ENCODE measurements around the gene RFFL.

DNA sequence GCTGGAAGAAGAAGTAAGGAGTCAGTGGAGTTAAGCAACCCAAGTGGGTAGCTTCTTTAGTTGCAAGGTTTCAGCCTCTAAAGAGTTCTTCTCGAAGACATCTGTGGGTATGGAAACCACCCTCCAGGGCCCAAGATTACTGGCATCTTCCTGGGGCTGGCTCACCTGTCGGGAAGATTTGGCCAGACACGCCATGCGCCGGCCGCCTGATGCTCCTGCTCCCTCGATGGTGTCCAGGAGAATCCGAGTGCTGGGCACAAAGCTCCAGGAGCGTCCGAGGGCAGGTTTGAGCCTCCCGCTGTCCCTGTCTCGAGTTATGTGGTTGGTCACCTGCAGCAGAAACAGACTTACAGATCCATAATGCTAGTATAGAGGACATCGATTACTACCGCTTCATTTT is 37.5 kb upstream of the RFFL start:
- TF ChIP-seq, protein P1, sequence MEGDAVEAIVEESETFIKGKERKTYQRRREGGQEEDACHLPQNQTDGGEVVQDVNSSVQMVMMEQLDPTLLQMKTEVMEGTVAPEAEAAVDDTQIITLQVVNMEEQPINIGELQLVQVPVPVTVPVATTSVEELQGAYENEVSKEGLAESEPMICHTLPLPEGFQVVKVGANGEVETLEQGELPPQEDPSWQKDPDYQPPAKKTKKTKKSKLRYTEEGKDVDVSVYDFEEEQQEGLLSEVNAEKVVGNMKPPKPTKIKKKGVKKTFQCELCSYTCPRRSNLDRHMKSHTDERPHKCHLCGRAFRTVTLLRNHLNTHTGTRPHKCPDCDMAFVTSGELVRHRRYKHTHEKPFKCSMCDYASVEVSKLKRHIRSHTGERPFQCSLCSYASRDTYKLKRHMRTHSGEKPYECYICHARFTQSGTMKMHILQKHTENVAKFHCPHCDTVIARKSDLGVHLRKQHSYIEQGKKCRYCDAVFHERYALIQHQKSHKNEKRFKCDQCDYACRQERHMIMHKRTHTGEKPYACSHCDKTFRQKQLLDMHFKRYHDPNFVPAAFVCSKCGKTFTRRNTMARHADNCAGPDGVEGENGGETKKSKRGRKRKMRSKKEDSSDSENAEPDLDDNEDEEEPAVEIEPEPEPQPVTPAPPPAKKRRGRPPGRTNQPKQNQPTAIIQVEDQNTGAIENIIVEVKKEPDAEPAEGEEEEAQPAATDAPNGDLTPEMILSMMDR (IDR thresholded peaks at IDR 0.05; ENCODE audit: poor library complexity, severe bottlenecking): no peak
- TF ChIP-seq EZH2 (IDR thresholded peaks at IDR 0.05; ENCODE audit: borderline replicate concordance, insufficient read depth, low read length, poor library complexity, severe bottlenecking) (no peak), SMC3 (conservative IDR thresholded peaks at IDR 0.05; ENCODE audit: poor library complexity) (no peak), POLR2AphosphoS5 (IDR thresholded peaks at IDR 0.05) (no peak), RAD21 (conservative IDR thresholded peaks at IDR 0.05) (no peak), TAF1 (IDR thresholded peaks at IDR 0.05; ENCODE audit: low read depth) (no peak)
- TF ChIP-seq, protein P2, sequence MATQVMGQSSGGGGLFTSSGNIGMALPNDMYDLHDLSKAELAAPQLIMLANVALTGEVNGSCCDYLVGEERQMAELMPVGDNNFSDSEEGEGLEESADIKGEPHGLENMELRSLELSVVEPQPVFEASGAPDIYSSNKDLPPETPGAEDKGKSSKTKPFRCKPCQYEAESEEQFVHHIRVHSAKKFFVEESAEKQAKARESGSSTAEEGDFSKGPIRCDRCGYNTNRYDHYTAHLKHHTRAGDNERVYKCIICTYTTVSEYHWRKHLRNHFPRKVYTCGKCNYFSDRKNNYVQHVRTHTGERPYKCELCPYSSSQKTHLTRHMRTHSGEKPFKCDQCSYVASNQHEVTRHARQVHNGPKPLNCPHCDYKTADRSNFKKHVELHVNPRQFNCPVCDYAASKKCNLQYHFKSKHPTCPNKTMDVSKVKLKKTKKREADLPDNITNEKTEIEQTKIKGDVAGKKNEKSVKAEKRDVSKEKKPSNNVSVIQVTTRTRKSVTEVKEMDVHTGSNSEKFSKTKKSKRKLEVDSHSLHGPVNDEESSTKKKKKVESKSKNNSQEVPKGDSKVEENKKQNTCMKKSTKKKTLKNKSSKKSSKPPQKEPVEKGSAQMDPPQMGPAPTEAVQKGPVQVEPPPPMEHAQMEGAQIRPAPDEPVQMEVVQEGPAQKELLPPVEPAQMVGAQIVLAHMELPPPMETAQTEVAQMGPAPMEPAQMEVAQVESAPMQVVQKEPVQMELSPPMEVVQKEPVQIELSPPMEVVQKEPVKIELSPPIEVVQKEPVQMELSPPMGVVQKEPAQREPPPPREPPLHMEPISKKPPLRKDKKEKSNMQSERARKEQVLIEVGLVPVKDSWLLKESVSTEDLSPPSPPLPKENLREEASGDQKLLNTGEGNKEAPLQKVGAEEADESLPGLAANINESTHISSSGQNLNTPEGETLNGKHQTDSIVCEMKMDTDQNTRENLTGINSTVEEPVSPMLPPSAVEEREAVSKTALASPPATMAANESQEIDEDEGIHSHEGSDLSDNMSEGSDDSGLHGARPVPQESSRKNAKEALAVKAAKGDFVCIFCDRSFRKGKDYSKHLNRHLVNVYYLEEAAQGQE (IDR thresholded peaks at IDR 0.05; ENCODE audit: borderline replicate concordance): no peak

All from neural cell (in vitro differentiated cells).